DOHH2 (cell line): ENCODE data around the gene ITPA.

ENCODE experiments used
- EZH2phosphoT487 ChIP-seq: fragments of 200-600 bp; sonication (generic); IDR thresholded peaks from 2 replicates; pipeline ENCODE4 v1.6.1; 2017; ENCODE audit warnings: borderline replicate concordance, mild to moderate bottlenecking, antibody characterized with exemption, low read length, moderate library complexity, mixed read lengths
- TF ChIP-seq, protein P1 (sequence below): fragments of 200-600 bp; sonication (generic); IDR thresholded peaks from one replicate; pipeline ENCODE4 v1.5.1; 2014; ENCODE audit warnings: antibody characterized with exemption, mild to moderate bottlenecking, low read depth, low read length; ENCODE audit not compliant: poor library complexity, severe bottlenecking

DNA sequence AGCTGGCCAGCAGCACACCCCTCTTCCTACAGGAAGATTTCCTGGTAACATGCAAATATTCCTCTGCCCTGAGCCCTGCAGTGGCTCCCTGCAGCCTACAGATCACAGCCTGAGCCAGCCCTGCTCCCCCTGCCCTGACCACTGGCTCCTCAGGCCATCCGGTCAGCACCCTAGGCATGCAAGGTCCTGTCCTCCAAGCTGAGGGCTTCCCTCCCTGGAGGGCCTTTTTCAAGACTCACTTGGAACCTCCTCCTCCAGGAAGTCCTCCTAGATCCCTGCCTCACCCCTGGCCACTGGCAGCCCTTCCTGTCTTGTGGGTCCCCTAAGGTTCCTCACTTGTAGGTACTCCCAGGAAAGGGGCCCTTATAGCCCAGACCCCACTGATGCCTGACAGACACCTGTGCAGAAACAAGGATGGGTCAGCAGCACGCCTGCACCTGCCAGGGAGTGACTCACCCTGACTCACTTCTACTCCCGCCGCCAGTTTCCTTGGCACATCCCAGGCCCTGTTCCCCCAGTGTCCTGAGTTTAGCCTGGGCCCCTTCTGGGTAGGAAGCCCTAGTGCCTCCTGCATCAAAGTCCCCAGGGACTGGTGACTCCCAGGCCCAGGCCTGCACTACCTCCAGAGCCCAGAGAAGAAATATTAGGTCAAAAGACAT is 26.5 kb downstream of the ITPA start:
- TF ChIP-seq, protein P1, sequence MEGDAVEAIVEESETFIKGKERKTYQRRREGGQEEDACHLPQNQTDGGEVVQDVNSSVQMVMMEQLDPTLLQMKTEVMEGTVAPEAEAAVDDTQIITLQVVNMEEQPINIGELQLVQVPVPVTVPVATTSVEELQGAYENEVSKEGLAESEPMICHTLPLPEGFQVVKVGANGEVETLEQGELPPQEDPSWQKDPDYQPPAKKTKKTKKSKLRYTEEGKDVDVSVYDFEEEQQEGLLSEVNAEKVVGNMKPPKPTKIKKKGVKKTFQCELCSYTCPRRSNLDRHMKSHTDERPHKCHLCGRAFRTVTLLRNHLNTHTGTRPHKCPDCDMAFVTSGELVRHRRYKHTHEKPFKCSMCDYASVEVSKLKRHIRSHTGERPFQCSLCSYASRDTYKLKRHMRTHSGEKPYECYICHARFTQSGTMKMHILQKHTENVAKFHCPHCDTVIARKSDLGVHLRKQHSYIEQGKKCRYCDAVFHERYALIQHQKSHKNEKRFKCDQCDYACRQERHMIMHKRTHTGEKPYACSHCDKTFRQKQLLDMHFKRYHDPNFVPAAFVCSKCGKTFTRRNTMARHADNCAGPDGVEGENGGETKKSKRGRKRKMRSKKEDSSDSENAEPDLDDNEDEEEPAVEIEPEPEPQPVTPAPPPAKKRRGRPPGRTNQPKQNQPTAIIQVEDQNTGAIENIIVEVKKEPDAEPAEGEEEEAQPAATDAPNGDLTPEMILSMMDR: no peak
- no peak for TF ChIP-seq EZH2phosphoT487
